HUES64 (cell line): ENCODE measurements around the gene GAPVD1. TPM values are rescaled to one million over a fixed set of nuclear protein-coding genes. Genes with fewer than 3 reads are reported as not detected.
"Not testable (repeated sequence)": the region's sequence is repeated elsewhere in the genome, so short reads cannot be mapped to it uniquely, and the experiment has no call there.

ENCODE experiments used
- H3K27ac ChIP-seq: 2 replicates; pipeline ENCODE4 v1.7.0; 2013; ENCODE audit warnings: low read depth, low read length, inconsistent platforms
- H3K27me3 ChIP-seq: 2 replicates; pipeline ENCODE4 v1.6.1; 2013; ENCODE audit warnings: mild to moderate bottlenecking, low read length; ENCODE audit not compliant: insufficient read depth
- H3K36me3 ChIP-seq: 2 replicates; pipeline ENCODE4 v1.6.1; 2013; ENCODE audit warnings: mild to moderate bottlenecking, low read length; ENCODE audit not compliant: insufficient read depth
- H3K4me1 ChIP-seq: 2 replicates; pipeline ENCODE4 v1.6.1; 2013; ENCODE audit warnings: mild to moderate bottlenecking, low read length, moderate library complexity; ENCODE audit not compliant: insufficient read depth
- H3K4me3 ChIP-seq: 2 replicates; pipeline ENCODE4 v1.5.1; 2013; ENCODE audit warnings: mild to moderate bottlenecking, low read length, moderate library complexity
- H3K9ac ChIP-seq: 2 replicates; pipeline ENCODE4 v1.6.1; 2013; ENCODE audit warnings: mild to moderate bottlenecking, low read depth, low read length
- H3K9me3 ChIP-seq: 2 replicates; pipeline ENCODE4 v1.6.1; 2013; ENCODE audit warnings: low read depth, low read length; ENCODE audit not compliant: insufficient read depth
- WGBS: fragments of 150-250, 120-280 bp; methylation state at CpG from one replicate; pipeline ENCODE4 v1.1.7; 2013; ENCODE audit warnings: missing lambda C conversion rate; 5-methylcytosine and 5-hydroxymethylcytosine counted together
- polyA plus RNA-seq, 2 experiments: library from polyadenylated mRNA; stranded (reverse); fragments of 50-300 nt; gene quantifications; one replicate each; pipeline ENCODE4 v1.2.3, GENCODE V29; 2013

Gene GAPVD1
- polyA plus RNA-seq (2013, experiment 1 of 2): 16.2 TPM
- 19.3 TPM for polyA plus RNA-seq (2013, experiment 2 of 2)

GRCh38 chr9:125261501-125262293, at the start of gene GAPVD1:
GAPVD1 (plus strand) TSS chr9:125261826; CDS start chr9:125298922, 37,096 bp downstream.
- Histone ChIP-seq H3K27ac (peak within 1 kb of the TSS; percentile 52), H3K9ac (peak within 1 kb of the TSS; percentile 78), H3K9me3 (no peaks in the 10 kb centered on the region), H3K4me1 (no peaks in the 10 kb centered on the region), H3K36me3 (0 out of 2 replicates have a peak, but pooled peaks cover 3% of the 10 kb centered on the region), H3K4me3 (peak within 1 kb of the TSS; percentile 91), H3K27me3 (no peaks in the 10 kb centered on the region)
- 5% methylated on average over 72 of the region's 72 CpGs for WGBS

GRCh38 chr9:125214186-125214585, 47.4 kb upstream of the GAPVD1 start:
- Histone ChIP-seq H3K36me3 (peaks cover 55% of the 10 kb centered on the region), H3K4me1 (no peaks in the 10 kb centered on the region), H3K4me3 (no peak overlapping the region), H3K9me3 (no peaks in the 10 kb centered on the region), H3K9ac (no peak overlapping the region), H3K27ac (no peak overlapping the region), H3K27me3 (no peaks in the 10 kb centered on the region)
- WGBS: 92% methylated on average over 5 of the region's 5 CpGs

- no peaks in the 10 kb centered on the region for H3K27me3 ChIP-seq
- WGBS: 100% methylated on average over 3 of the region's 3 CpGs
- H3K9me3 ChIP-seq: no peaks in the 10 kb centered on the region
- no peak overlapping the region for H3K9ac ChIP-seq
- H3K4me1 ChIP-seq: no peaks in the 10 kb centered on the region
- no peak overlapping the region for H3K27ac ChIP-seq
- H3K36me3 ChIP-seq: peaks cover 49% of the 10 kb centered on the region
- no peak overlapping the region for H3K4me3 ChIP-seq
These were observed 43.0 kb upstream of the GAPVD1 start for GRCh38 chr9:125218621-125219020.

- H3K9me3 ChIP-seq, H3K9ac ChIP-seq, H3K27ac ChIP-seq, H3K27me3 ChIP-seq, H3K4me3 ChIP-seq, H3K4me1 ChIP-seq: not testable (repeated sequence)
- H3K36me3 ChIP-seq: peaks cover 39% of the 10 kb centered on the region
These were observed 36.8 kb upstream of the GAPVD1 start for GRCh38 chr9:125224858-125225257.

- H3K27ac ChIP-seq: no peak overlapping the region
- 95% methylated on average over 5 of the region's 6 CpGs for WGBS
These were observed 33.9 kb upstream of the GAPVD1 start for GRCh38 chr9:125227761-125228160.

GRCh38 chr9:125233678-125234077, 27.9 kb upstream of the GAPVD1 start:
- no peak overlapping the region for H3K9ac ChIP-seq

More at GRCh38 chr9:125227761-125228160, 33.9 kb upstream of the GAPVD1 start:
- H3K4me1 ChIP-seq: no peaks in the 10 kb centered on the region
- H3K9ac ChIP-seq: no peak overlapping the region
- no peak overlapping the region for H3K4me3 ChIP-seq
- H3K36me3 ChIP-seq: peaks cover 33% of the 10 kb centered on the region
- H3K27me3 ChIP-seq: no peaks in the 10 kb centered on the region
- H3K9me3 ChIP-seq: no peaks in the 10 kb centered on the region

GRCh38 chr9:125234099-125234498, 27.5 kb upstream of the GAPVD1 start:
- not testable (repeated sequence) for H3K27ac ChIP-seq, H3K27me3 ChIP-seq, H3K4me3 ChIP-seq, H3K9me3 ChIP-seq, H3K9ac ChIP-seq
- peaks cover 11% of the 10 kb centered on the region; the same call in 1 of the 2 replicates for H3K4me1 ChIP-seq
- WGBS: 93% methylated on average over 8 of the region's 8 CpGs
- H3K36me3 ChIP-seq: peaks cover 73% of the 10 kb centered on the region

More at GRCh38 chr9:125233678-125234077, 27.9 kb upstream of the GAPVD1 start:
- Histone ChIP-seq H3K4me1 (peaks cover 11% of the 10 kb centered on the region; the same call in 1 of the 2 replicates), H3K36me3 (peaks cover 70% of the 10 kb centered on the region), H3K9me3 (no peaks in the 10 kb centered on the region), H3K4me3 (no peak overlapping the region), H3K27ac (no peak overlapping the region), H3K27me3 (no peaks in the 10 kb centered on the region)
- 94% methylated on average over 2 of the region's 3 CpGs for WGBS

GRCh38 chr9:125235804-125236519, 25.7 kb upstream of the GAPVD1 start:
- no peak overlapping the region; the same call in 1 of the 2 replicates for H3K4me3 ChIP-seq
- 87% methylated on average over 4 of the region's 5 CpGs for WGBS
- peaks cover 11% of the 10 kb centered on the region; the same call in 1 of the 2 replicates for H3K4me1 ChIP-seq
- no peaks in the 10 kb centered on the region for H3K27me3 ChIP-seq
- H3K36me3 ChIP-seq: peaks cover 75% of the 10 kb centered on the region
- no peak overlapping the region for H3K9ac ChIP-seq
- H3K9me3 ChIP-seq: no peaks in the 10 kb centered on the region
- no peak overlapping the region for H3K27ac ChIP-seq

GRCh38 chr9:125236520-125237159, 25.0 kb upstream of the GAPVD1 start:
- H3K4me1 ChIP-seq: peaks cover 11% of the 10 kb centered on the region; the same call in 1 of the 2 replicates
- H3K4me3 ChIP-seq: peak overlapping the region; percentile 13; the same call in 1 of the 2 replicates
- not testable (repeated sequence) for H3K9me3 ChIP-seq, H3K27me3 ChIP-seq, H3K27ac ChIP-seq, H3K9ac ChIP-seq
- WGBS: 100% methylated on average over 2 of the region's 5 CpGs
- H3K36me3 ChIP-seq: peaks cover 75% of the 10 kb centered on the region

GRCh38 chr9:125238127-125238914, 23.3 kb upstream of the GAPVD1 start:
- Histone ChIP-seq H3K27ac (no peak overlapping the region), H3K27me3 (no peaks in the 10 kb centered on the region), H3K9ac (peak overlapping the region; percentile 11; the same call in 1 of the 2 replicates), H3K36me3 (peaks cover 67% of the 10 kb centered on the region), H3K4me1 (peaks cover 14% of the 10 kb centered on the region; the same call in 1 of the 2 replicates), H3K4me3 (peak overlapping the region; percentile 89; the same call in 1 of the 2 replicates), H3K9me3 (no peaks in the 10 kb centered on the region)
- 93% methylated on average over 7 of the region's 7 CpGs for WGBS
